COR-L47 (cell line): Measurements from ENCODE around the gene CRKL.
"Not testable (repeated sequence)": the region's sequence is repeated elsewhere in the genome, so short reads cannot be mapped to it uniquely, and the experiment has no call there.

Experiments used
- DNase-seq: peaks from one replicate; lab custom pipeline; 2025; lab: John Stamatoyannopoulos, UW

The CRKL gene

DNA sequence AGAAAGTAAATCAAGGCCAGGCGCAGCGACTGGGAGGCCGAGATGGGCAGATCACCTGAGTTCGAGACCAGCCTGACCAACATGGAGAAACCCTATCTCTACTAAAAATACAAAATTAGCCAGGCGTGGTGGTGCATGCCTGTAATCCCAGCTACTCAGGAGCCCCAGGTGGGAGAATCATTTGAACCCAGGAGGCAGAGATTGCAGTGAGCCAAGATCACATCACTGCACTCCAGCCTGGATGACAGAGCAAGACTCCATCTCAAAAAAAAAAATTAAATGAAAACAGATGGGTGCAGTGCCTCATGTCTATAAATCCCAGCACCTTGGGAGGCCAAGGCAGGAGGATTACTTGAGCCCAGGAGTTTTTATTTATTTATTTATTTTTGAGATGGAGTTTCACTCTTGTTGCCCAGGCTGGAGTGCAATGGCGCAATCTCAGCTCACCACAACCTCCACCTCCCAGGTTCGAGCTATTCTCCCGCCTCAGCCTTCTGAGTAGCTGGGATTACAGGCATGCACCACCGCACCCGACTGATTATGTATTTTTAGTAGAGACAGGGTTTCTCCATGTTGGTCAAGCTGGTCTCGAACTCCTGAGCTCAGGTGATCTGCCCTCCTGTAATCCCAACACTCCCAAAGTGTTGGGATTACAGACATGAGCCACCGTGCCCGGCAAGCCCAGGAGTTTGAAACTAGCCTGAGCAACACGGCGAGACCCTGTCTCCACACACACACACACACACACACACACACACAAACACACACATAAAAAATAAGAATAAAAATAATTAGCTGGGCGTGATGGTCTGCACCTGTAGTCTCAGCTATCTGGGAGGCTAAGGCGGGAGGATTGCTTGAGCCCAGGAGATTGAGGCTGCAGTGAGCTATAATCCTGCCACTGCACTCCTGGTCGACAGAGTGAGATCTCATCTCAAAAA is 15.8 kb upstream of the CRKL start:
- DNase-seq = not testable (repeated sequence)

DNA sequence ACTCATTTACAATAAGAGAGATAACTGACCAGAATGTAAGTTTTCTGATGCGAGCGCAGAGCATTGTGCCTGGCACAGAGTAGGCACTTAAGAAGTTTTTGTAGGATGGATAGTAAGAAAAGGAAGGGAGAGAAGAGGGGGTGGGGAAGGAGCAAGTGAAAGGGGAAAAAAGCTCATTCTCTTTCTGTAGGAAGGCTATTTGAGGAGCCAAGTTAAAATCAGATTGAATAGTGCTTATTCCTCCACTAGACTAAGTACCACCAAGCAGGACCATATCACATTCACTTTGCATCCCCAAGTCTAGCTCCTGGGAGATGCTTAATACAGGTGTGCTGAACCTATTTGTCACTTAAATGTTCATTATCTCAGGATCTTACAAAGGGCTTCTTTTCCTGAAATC is 14.1 kb upstream of the CRKL start:
- DNase-seq = no peak

DNA sequence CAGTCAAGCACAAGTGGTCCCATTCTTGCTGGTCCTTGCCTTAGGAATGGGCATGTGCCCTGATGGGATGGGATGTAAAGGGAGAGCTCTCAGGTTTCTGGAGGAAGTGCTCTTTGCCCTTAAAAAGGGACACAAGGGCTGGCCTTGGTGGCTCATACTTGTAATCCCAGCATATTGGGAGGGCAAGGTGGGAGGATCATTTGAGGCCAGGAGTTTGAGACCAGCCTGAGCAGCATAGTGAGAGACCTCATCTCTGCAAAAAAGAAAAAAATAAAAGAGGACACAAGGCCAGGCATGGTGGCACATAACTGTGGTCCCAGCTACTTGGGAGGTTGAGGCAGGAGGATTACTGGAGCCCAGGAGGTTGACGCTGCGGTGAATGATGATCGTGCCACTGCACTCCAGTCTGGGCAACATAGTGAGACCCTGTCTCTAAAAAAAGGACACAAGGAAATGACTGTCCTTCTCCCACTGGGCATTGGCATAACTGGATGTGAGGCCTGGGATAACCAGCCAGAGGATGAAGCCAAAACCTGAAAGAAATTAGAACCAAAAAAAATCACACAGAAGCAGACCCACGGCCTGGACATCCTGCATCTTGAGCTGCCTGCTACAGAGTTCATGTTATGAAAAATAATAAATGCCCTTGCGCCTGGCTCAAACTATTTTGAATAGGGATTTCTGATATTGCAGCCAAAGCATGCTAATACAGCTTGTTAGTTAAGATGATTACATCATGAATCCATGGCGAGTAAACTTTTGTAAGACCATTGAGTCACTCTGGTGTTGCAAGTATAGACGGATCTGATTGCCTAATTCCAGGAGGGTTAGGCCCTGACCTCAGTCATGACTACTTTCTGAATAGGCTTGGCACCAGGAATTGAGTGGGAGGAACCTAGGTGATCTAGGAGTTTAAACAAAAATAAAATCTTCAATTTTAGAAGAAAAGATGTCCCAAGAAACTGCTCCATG is 12.9 kb upstream of the CRKL start:
- no peak for DNase-seq

DNA sequence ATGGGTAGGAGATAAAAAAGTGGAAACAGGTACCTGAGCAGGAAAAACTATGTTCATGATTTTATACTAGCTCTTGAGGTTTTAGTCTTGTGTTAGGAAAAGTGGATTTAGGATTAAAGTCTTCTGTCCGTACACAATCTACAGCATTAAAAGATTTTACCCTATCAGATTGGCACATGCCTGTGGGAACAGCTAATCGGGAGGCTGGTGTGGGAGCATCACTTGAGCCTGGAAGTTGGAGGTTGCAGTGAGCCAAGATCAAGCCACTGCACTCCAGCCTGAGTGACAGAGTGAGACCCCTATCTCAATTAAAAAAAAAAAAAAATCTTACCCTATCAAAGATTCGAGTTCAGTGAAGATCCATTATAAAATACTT is 12.2 kb upstream of the CRKL start:
- DNase-seq = no peak

DNA sequence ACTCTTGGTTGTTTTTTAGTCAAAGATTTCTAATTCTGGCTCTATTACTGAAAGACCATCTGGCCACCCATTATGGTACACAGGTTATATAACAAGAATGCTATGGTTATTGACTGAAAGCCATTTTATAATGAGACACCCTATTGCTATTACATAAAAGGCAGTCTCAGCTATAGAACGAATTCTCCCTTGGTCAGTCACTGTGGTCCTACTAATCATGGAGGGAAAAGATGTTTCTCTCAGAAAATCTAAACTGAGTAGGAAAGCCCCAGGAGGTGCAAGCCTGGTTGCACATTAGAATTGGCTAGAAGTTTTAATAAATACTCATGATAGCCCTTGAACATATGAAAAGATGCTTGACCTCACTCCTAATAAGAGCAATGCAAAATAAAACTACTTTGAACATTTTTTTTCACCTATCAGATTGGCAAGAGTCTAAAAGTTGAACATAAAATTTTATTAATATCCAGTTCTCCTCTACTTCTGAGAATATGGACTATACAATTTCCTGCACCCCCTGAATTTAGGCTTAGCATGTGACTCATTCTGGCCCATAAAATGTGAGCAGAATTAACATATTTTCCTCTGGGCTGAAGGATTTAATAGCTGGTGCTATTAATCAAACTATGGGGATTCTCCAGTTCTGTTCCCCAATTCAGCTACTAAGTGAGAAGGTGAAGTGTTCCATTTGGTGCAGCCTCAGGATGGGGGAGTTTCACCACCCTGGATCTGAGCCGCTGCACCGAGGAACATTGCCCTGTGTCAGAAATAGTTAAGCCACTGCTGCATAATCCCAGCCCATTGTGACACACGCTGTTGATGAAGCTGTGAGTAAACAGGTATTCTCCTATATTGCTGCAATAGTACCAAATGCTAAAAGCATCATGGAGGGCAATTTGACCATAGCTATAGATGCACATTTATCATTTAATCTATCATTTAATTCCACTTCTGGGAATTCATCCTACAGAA is 11.5 kb upstream of the CRKL start:
- DNase-seq = no peak

DNA sequence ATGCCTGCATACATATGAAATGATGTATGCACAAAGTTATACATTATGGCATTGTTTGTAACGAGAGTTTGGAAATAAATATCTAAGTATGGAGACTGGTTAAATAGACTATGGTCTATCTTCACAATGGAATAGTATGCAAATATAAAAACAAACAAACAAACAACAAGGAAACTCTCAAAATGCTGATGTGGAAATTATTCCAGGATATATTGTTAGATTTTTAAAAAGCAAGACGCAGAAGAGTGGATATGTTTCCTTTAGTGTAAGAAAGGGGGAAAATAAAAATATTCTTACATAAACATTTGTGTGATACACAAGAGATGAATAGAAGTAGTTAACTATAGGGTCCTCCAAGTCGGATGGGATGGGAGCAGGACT is 10.8 kb upstream of the CRKL start:
- no peak for DNase-seq

DNA sequence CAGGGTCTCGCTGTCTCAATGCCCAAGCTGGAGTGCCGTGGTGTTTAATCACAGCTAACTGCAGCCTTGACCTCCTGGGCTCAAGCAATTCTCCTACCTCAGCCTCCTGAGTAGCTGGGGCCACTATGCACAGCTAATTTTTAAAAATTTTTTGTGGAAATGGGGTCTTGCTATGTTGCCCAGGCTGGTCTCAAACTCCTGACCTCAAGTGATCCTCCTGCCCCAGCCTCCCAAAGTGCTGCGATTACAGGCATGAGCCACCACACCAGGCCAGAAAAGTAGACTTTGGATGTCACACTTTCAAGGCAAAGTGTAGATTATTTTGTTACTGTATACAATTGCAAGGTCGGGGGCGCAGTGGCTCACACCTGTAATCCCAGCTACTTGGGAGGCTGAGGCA is 8.5 kb upstream of the CRKL start:
- not testable (repeated sequence) for DNase-seq

DNA sequence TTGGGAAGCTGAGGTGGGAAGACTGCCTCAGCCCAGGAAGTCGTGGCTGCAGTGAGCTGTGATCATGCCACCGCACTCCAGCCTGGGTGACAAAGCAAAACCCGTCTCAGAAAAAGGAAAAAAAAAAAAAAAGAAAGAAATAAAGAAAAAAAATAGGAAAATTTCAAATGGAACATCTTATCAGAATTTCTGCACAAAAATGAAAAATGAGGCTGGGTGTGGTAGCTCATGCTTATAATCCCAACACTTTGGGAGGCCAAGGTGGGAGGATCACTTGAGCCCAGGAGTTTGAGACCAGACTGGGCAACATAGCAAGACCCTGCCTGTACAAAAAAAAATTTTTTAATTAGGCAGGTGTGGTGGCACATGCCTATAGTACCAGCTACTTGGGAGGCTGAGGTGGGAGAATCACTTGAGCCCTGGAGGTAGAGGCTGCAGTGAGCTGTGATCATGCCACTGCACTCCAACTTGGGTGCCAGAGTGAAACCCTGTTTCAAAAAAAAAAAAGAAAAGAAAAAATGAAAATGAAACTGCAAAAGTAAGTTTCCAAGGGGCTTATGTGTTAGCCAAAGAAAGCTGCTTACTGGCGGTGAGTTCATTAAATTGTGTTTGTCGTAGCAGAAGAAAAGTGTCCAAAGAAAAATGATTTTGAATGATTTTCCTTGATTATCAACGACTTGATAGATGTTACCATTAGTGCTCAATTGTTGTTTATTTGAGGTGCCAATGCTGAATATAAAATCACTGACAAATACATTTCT is 7.5 kb upstream of the CRKL start:
- DNase-seq = no peak

DNA sequence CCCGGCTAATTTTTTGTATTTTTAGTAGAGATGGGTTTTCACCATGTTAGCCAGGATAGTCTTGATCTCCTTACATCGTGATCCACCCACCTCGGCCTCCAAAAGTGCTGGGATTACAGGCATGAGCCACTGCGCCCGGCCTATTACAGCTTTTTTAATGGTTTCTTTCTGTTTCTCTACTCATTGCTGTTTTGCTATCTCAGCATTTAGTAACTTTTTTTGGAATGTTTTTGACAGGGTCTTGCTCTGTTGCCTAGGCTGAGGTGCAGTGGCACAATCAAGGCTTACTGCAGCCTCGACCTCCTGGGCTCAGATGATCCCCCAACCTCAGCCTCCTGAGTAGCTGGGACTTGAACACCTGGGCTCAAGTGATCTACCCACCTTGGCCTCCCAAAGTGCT is 4.7 kb upstream of the CRKL start:
- DNase-seq = no peak

DNA sequence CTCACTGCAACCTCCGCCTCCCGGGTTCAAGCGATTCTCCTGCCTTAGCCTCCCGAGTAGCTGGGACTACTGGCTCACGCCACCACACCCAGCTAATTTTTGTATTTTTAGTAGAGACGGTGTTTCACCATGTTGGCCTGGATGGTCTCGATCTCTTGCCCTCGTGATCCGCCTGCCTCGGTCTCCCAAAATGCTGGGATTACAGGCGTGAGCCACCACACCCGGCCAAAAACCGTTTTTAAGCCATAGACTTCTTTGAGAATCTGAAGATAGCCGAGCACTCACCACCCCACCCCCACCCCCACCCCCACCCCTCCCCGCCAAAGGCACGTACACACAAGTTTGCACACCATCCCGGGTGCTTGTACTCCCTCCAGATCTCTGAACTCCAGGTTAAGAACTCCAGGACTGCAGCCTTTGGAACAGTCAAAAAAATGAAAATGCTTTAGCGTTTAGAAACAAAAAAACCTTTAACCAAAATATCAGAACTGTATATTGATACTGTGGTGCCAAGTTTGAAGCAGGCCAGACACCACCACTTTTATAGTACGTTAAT is 1.5 kb downstream of the CRKL start:
- no peak for DNase-seq

DNA sequence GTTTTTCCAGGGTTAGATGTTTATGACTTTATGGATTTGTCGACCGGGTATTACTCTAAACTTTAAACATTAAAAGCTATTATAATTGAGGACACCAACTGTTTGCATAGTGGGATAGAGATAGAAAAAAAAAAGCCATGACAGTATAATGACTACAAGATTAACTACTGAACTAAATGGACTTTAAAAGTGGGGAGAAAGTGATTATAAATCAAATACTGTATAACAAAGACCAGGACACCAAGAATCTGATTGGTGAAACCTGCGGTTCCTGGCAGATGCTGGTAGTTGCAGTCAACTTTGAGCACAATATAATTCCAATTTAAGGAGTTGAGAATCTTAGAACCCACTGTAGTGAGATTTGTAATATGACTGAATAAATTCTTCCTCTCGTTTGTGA is 2.5 kb downstream of the CRKL start:
- DNase-seq = no peak

DNA sequence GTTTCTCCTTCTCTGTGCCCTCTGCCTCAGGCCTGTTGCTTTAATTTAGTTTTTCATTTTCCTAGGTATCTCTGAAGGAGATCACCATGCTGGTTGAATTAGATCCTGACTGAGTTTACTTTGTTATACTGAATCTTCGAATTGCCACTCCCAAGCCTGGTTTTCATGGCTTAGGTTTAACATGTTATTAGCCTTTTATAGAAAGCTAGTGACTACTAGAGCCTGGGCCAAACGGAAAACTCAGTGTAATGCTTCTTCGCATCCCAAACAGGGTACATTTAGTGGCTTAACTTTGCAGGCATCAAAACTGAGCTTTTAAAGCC is 3.6 kb downstream of the CRKL start:
- no peak for DNase-seq

DNA sequence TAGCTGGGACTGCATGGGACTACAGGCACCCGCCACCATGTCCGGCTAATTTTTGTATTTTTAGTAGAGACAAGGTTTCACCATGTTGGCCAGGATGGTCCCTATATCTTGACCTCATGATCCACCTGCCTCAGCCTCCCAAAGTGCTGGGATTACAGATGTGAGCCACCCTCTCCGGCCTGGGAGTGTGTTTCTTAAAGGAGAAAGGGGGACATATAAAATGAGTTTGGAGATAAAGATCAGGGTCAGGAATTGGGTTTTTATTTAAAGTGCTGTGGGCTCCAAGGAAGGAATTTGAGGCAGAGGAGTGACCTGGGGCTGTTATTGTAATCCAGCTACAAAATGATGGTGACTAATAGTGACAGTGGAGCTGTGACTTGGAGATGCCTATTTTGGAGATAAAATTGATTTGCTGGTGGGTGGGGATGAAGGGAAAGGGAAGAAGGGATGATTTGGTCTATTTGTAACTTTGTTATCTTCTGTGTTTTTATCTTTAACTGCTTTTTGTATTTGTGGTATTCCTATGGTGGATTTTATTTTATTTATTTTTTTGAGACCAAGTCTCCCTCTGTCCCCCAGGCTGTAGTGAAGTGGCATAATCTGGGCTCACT is 5.0 kb downstream of the CRKL start:
- DNase-seq = no peak

DNA sequence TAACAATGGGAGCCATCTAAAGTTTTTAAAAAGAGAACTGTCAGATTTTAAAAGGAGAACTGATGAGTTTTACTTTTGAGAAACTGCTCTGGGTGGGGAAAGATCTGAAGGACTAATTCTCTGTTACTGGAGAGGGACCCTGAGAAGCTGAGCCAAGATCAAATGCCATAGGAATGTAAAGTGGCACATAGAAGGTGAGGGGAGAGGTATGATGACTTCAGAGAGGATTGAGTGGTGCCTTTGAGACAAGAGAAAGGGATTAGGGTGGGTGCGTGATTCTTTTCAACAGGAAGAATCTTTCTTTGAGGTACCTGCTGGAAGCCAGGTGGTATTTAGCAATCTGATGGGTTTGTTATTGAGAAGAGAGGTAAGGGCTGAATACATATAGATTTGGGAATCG is 9.0 kb downstream of the CRKL start:
- no peak for DNase-seq

DNA sequence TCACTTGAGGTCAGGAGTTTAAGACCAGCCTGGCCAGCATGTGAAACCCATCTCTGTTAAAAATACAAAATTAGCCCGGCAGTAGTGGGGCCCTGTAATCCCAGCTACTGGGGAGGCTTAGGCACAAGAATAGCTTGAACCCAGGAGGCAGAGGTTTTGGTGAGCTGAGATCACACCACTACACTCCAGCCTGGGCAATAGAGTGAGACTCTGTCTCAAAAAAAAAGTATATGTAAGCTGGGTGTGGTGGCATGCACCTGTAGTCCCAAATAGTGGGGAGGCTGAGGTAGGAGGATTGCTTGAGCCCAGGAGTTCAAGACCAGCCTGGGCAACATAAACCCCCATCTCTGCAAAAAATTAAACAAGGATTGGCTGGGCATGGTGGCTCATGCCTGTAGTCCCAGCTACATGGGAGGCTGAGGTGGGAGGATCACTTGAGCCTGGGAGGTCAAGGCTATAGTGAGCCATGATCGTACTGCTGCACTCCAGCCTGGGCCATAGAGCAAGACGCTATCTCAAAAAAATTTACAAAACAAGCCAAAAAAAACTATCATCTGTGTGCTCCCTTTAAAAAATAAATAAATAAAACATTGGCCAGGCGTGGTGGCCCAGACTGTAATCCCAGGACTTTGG is 10.8 kb downstream of the CRKL start:
- no peak for DNase-seq

DNA sequence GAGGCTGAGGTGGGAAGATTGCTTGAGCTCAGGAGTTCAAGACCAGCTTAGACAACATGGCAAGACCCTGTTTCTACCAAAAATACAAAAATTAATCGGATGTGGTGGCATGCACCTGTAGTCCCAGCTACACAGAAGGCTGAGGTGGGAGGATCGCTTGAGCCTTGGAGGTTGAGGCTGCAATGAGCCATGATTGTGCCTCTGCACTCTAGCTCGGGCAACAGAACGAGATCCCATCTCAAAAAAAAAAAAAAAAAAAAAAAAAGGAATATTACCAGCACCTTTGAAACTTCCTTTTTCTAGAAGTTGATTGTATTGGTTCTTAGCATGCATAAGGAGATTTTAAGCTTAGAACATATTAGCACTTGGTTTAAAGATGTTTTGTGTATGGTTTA is 11.4 kb downstream of the CRKL start:
- DNase-seq = no peak

DNA sequence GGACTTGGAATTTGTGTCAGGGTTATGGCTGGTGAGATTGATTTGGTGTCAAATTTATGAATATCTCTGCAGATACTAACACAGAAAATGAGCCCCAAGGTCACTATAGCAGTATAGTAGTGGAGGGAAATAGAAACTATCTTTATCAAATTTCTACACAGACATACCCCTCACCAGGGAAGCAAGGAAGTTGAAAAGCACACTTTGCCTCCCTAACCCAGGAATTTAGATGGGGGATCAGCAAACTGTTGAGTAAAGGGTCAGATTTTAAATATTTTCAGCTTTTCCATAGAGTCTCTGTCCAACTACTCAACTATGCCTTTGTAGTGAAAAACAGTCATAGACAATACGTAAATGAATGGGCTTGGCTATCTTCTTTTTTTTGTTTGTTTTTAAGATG is 12.8 kb downstream of the CRKL start:
- no peak for DNase-seq

DNA sequence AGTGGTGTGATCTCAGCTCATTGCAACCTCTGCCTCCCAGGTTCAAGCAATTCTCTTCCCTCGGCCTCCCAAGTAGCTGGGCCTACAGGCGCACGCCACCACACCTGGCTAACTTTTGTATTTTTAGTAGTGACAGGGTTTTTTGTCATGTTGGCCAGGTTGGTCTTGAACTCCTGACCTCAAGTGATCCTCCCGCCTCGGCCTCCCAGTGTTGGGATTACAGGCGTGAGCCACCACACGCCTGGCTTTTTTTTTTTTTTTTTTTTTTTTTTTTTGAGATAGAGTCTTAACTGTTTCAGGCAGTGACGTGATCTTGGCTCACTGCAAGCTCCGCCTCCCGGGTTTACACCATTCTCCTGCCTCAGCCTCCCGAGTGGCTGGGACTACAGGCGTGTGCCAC is 13.2 kb downstream of the CRKL start:
- not testable (repeated sequence) for DNase-seq

DNA sequence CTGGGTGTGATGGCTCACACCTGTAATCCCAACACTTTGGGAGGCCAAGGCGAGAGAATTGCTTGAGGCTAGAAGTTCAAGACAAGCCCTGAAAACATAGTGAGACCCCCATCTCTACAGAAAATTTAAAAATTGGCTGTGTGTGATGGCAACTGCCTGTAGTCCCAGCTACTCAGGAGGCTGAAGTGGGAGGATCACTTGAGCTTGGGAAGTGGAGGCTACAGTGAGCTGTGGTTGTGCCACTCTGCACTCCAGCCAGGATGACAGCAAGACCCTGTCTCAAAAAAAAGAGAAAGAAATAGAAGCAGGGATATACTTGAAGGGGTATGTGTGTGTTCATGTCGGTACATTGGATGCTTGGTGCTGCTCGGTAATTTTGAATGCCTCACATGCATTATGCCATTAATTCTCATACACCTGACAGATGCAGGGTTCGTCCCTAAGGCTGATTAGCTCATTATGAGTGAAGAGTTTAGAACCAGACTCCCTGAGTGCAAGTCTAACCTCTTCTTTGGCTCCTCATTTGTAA is 14.0 kb downstream of the CRKL start:
- DNase-seq = no peak

DNA sequence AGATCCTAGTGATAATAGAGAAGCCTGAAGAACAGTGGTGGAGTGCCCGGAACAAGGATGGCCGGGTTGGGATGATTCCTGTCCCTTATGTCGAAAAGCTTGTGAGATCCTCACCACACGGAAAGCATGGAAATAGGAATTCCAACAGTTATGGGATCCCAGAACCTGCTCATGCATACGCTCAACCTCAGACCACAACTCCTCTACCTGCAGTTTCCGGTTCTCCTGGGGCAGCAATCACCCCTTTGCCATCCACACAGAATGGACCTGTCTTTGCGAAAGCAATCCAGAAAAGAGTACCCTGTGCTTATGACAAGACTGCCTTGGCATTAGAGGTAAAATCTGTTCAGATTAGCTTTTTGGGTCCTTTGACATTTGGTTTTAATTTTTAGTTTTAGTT is 16.7 kb downstream of the CRKL start:
- DNase-seq = no peak
